NCI-H1694 treated with DMSO at 0.1 percent for 48 hours (cell line): ENCODE data around the gene CHRNA7.
"Not testable (repeated sequence)": the region's sequence is repeated elsewhere in the genome, so short reads cannot be mapped to it uniquely, and the experiment has no call there.

Experiments used
- DNase-seq: peaks from one replicate; lab custom pipeline; 2025; lab: John Stamatoyannopoulos, UW

Gene CHRNA7

GRCh38 chr15:32193780-32194179 lies 163.5 kb downstream of the CHRNA7 start:
- not testable (repeated sequence) for DNase-seq

GRCh38 chr15:32196206-32196605 lies 165.9 kb downstream of the CHRNA7 start:
- DNase-seq = not testable (repeated sequence)

GRCh38 chr15:32198938-32199337 lies 168.6 kb downstream of the CHRNA7 start:
- DNase-seq = not testable (repeated sequence)

GRCh38 chr15:32209081-32209480 lies 178.8 kb downstream of the CHRNA7 start:
- not testable (repeated sequence) for DNase-seq

- DNase-seq = no peak
These were observed 188.4 kb downstream of the CHRNA7 start for GRCh38 chr15:32218666-32219065.
